NT2/D1 (cell line): ENCODE data around the gene HNRNPK.

Experiments used
- SUZ12 ChIP-seq: IDR thresholded peaks from 2 replicates; pipeline ENCODE4 v1.6.1; 2011; ENCODE audit not compliant: insufficient read length, insufficient read depth; ENCODE audit errors: extremely low read depth
- ZNF274 ChIP-seq: IDR thresholded peaks from 2 replicates; pipeline ENCODE4 v1.6.1; 2011; ENCODE audit warnings: mild to moderate bottlenecking, low read depth, low read length

DNA sequence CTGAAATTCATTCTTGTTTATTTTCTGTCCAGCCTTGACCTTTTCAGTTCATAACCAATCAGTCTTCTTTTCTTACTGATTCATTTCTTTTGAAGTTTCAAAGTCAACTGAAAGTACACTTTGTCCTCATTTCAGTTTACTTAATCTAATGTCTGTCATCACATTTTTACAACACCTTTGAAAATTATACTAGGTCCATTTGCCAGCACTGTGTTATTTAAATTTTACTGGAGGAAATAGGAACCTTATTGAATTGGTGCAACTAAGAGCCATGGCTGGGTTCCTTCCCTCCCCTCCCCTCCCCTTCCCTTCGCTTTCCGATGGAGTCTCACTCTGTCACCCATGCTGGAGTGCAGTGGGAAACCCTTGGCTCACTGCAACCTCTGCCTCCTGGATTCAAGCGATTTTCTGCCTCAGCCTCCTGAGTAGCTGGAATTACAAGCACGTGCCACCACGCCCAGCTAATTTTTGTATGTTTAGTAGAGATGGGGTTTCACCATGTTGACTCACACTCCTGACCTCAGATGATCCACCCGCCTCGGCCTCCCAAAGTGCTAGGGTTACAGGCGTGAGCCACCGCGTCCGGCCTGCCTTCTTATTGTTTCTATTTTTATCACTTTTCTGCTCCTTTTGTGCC lies 6.9 kb upstream of the HNRNPK start:
- TF ChIP-seq SUZ12 (no peak), ZNF274 (no peak)
